Endodermal cell (in vitro differentiated cells): Measurements from ENCODE around the gene TESK2. TPM values are rescaled to one million over a fixed set of nuclear protein-coding genes. Genes with fewer than 3 reads are reported as not detected.
A peak's percentile ranks its signal among the peaks of the same experiment; 100 is the strongest.

Experiments used
- DNase-seq: peaks from one replicate; pipeline ENCODE4 v3.0.0-alpha.2; 2017
- H3K27ac ChIP-seq: 2 replicates; pipeline ENCODE4 v1.5.1; 2013; ENCODE audit warnings: mild to moderate bottlenecking, low read depth, low read length, moderate library complexity
- H3K27me3 ChIP-seq: 2 replicates; pipeline ENCODE4 v1.6.1; 2013; ENCODE audit warnings: mild to moderate bottlenecking, low read length, moderate library complexity; ENCODE audit not compliant: insufficient read depth, control insufficient read depth, poor library complexity, severe bottlenecking
- H3K36me3 ChIP-seq: 2 replicates; pipeline ENCODE4 v1.7.0; 2013; ENCODE audit warnings: mild to moderate bottlenecking, low read length, moderate library complexity; ENCODE audit not compliant: control insufficient read depth, insufficient read depth
- H3K4me1 ChIP-seq: one replicate; pipeline ENCODE4 v1.7.0; 2013; ENCODE audit warnings: low read length; ENCODE audit not compliant: control insufficient read depth, insufficient read depth
- H3K4me3 ChIP-seq: 2 replicates; pipeline ENCODE4 v1.5.1; 2013; ENCODE audit warnings: mild to moderate bottlenecking, low read length, moderate library complexity
- H3K9ac ChIP-seq: 2 replicates; pipeline ENCODE4 v1.6.1; 2013; ENCODE audit warnings: mild to moderate bottlenecking, low read length, moderate library complexity; ENCODE audit not compliant: poor library complexity, severe bottlenecking; ENCODE audit errors: extremely low read depth
- H3K9me3 ChIP-seq: 2 replicates; pipeline ENCODE4 v1.6.1; 2013; ENCODE audit warnings: mild to moderate bottlenecking, low read length, moderate library complexity; ENCODE audit not compliant: control insufficient read depth
- H3K27ac Mint-ChIP-seq: 2 replicates; pipeline ENCODE4 v1.8.0; 2020; ENCODE audit warnings: mixed read lengths
- H3K27me3 Mint-ChIP-seq: 2 replicates; pipeline ENCODE4 v1.8.0; 2021; ENCODE audit warnings: mild to moderate bottlenecking, mixed read lengths; ENCODE audit not compliant: insufficient read depth
- H3K36me3 Mint-ChIP-seq: 2 replicates; pipeline ENCODE4 v1.8.0; 2020; ENCODE audit warnings: low read depth, mixed read lengths
- H3K4me1 Mint-ChIP-seq: 2 replicates; pipeline ENCODE4 v1.8.0; 2020; ENCODE audit warnings: mixed read lengths
- H3K4me3 Mint-ChIP-seq: 2 replicates; pipeline ENCODE4 v1.8.0; 2020; ENCODE audit warnings: mild to moderate bottlenecking, moderate library complexity, mixed read lengths
- H3K9me3 Mint-ChIP-seq: 2 replicates; pipeline ENCODE4 v1.8.0; 2020; ENCODE audit warnings: mild to moderate bottlenecking, mixed read lengths
- WGBS, 2 experiments: methylation state at CpG; one replicate each; pipeline versions ENCODE4 v1.1.5 to v1.1.7; 2013; ENCODE audit warnings: missing lambda C conversion rate in 2 of 2, mixed read lengths in 1 of 2; ENCODE audit not compliant: insufficient coverage in 1 of 2, insufficient read length in 1 of 2; 5-methylcytosine and 5-hydroxymethylcytosine counted together
- total RNA-seq, 2 donors: library from RNA; stranded (reverse); fragmentation: NEBNext Ultra II Directional in 1 of 2; extraction: Animal tissue kit (Norgen Biotek cat#: 25700) in 1 of 2; gene quantifications; 2 replicates in 1 of 2; 3 replicates in 1 of 2; pipeline ENCODE4 v1.2.1, GENCODE V29; 2021
- TF ChIP-seq, protein P1 (sequence below): fragments of 200-600 bp; sonication (generic); conservative IDR thresholded peaks from 2 replicates; pipeline ENCODE4 v1.5.0; 2021; ENCODE audit warnings: antibody characterized with exemption, mild to moderate bottlenecking

TESK2 gene
- total RNA-seq, 2 donors from 2014 or later, result 9.7 to 10.3 TPM

DNA sequence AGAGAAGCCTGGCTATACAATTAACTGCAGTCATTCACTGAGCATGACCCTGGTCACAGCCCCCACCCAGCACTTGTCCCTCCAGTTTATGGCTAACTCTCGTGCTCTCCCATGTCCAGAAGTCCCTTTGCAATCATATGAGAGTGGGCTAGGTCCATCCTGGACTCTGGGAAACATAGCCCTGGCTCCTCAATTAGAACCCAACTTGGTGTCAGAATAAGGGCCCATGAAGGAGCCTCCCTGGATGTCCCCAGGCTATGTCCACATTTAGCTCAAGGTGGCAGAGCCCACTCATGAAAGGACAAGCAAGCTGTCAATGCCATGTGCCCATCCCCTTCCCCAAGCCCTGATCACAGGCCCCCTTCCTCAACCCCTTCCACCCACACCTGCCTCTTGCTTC, 191.7 kb downstream of the TESK2 start:
- Mint-ChIP-seq H3K4me1 (peaks cover 12% of the 10 kb centered on the region), H3K27me3 (no peaks in the 10 kb centered on the region), H3K27ac (no peak overlapping the region), H3K4me3 (no peak overlapping the region), H3K36me3 (no peaks in the 10 kb centered on the region), H3K9me3 (peaks cover 7% of the 10 kb centered on the region)
- WGBS, 2 experiments, result 94% methylated on average over 1 of the region's 1 CpG; no CpG with 5 or more reads in 1 of the 2 experiments
- no peaks in the 10 kb centered on the region for H3K9me3 ChIP-seq
- no peak overlapping the region for H3K9ac ChIP-seq
- H3K27me3 ChIP-seq, result no peaks in the 10 kb centered on the region
- TF ChIP-seq, protein P1, sequence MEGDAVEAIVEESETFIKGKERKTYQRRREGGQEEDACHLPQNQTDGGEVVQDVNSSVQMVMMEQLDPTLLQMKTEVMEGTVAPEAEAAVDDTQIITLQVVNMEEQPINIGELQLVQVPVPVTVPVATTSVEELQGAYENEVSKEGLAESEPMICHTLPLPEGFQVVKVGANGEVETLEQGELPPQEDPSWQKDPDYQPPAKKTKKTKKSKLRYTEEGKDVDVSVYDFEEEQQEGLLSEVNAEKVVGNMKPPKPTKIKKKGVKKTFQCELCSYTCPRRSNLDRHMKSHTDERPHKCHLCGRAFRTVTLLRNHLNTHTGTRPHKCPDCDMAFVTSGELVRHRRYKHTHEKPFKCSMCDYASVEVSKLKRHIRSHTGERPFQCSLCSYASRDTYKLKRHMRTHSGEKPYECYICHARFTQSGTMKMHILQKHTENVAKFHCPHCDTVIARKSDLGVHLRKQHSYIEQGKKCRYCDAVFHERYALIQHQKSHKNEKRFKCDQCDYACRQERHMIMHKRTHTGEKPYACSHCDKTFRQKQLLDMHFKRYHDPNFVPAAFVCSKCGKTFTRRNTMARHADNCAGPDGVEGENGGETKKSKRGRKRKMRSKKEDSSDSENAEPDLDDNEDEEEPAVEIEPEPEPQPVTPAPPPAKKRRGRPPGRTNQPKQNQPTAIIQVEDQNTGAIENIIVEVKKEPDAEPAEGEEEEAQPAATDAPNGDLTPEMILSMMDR, result no peak
- H3K36me3 ChIP-seq, result no peaks in the 10 kb centered on the region
- DNase-seq, result no peak
- H3K27ac ChIP-seq, result no peak overlapping the region
- no peak overlapping the region for H3K4me3 ChIP-seq
- H3K4me1 ChIP-seq, result peaks cover under 1% of the 10 kb centered on the region

DNA sequence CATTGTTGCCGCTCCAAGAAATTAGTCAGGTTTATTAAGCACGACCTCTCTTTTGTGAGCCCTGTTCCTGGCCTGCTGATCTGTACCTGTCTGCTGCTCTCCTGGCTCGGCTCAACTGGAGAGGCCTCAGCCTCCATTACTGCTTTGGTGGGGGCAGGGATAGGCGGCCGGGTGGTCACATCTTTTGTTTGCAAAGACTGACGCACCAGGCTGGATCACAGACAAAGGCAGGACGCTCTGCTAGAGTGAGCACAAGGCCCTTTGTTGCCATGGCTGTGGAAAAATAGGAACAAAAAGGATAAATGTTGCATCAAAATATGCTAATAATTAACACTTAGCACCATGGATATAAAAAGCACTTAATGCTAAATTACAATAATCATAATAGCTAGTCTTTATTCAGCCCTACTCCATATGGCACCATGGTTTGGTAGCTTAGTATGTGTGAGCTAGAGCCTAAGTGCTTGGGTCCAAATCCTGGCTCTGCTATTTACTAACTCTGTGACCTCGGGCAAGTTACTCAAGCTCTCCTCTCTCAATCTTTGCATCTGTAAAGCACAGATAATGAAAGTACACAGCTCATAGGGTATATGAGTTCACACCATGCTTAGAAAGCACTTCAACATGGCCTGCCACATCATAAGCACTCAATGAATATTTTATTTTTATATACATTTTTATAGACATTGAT, 193.2 kb downstream of the TESK2 start:
- Histone ChIP-seq H3K4me1 (no peaks in the 10 kb centered on the region), H3K4me3 (no peak overlapping the region), H3K36me3 (no peaks in the 10 kb centered on the region), H3K9ac (no peak overlapping the region), H3K27me3 (no peaks in the 10 kb centered on the region), H3K9me3 (no peaks in the 10 kb centered on the region), H3K27ac (peak overlapping the region; percentile 63)
- Mint-ChIP-seq H3K4me1 (peaks cover 8% of the 10 kb centered on the region), H3K27ac (peak overlapping the region; percentile 13), H3K9me3 (peaks cover 10% of the 10 kb centered on the region), H3K27me3 (no peaks in the 10 kb centered on the region), H3K4me3 (no peak overlapping the region), H3K36me3 (no peaks in the 10 kb centered on the region)
- WGBS, 2 experiments, result 75 to 88% methylated on average over 4 to 8 of the region's 8 CpGs
- no peak for DNase-seq
- TF ChIP-seq, protein P1, result no peak

Other genes starting within 250 kb of the TESK2 start
- gene HPDL, start 164.3 kb downstream of the TESK2 start, total RNA-seq, result 10 to 100 TPM in 1 of 2 donors, 1 to 10 TPM in 1; 7.8 to 10.1 TPM
- gene TOE1, start 151.0 kb downstream of the TESK2 start, total RNA-seq, result 10 to 100 TPM in 1 of 2 donors, 1 to 10 TPM in 1; 9.6 to 16.7 TPM
- 10 to 100 TPM; 60.5 to 60.9 TPM for gene MUTYH, start 150.7 kb downstream of the TESK2 start, total RNA-seq
- 1 to 10 TPM; 2.8 to 8.3 TPM for gene CCDC163, start 8.9 kb upstream of the TESK2 start, total RNA-seq
- 1 to 10 TPM; 7.1 to 7.7 TPM for gene MMACHC, start 9.1 kb upstream of the TESK2 start, total RNA-seq
- gene PRDX1, start 30.7 kb upstream of the TESK2 start, total RNA-seq, result 100 to 1,000 TPM; 872 to 949 TPM
- gene AKR1A1, start 59.7 kb upstream of the TESK2 start, total RNA-seq, result 100 to 1,000 TPM; 200 to 239 TPM
- 100 to 1,000 TPM; 368 to 385 TPM for gene NASP, start 92.9 kb upstream of the TESK2 start, total RNA-seq
- 1 to 10 TPM; 2.5 to 5.1 TPM for gene CCDC17, start 132.9 kb upstream of the TESK2 start, total RNA-seq
- 100 to 1,000 TPM; 117 to 124 TPM for gene GPBP1L1, start 195.4 kb upstream of the TESK2 start, total RNA-seq
- 10 to 100 TPM; 25.1 to 28.1 TPM for gene TMEM69, start 197.0 kb upstream of the TESK2 start, total RNA-seq